RWPE2 (cell line): ENCODE measurements around the gene GSG1L2.
"Not testable (repeated sequence)": the region's sequence is repeated elsewhere in the genome, so short reads cannot be mapped to it uniquely, and the experiment has no call there.

Experiments used
- ATAC-seq: fragments of 200-7000 bp; cut with Tn5 transposase; 3 replicates; pipeline ENCODE4 v1.9.1; 2021; ENCODE audit warnings: low read depth
- DNase-seq: peaks from one replicate; pipeline ENCODE4 v3.0.0-alpha.2; 2020; ENCODE audit warnings: low spot score
- H3K27ac ChIP-seq: fragments of 450-650 bp; 2 replicates; pipeline ENCODE4 v1.5.1; 2017; ENCODE audit warnings: mild to moderate bottlenecking; ENCODE audit not compliant: poor library complexity, severe bottlenecking
- H3K27me3 ChIP-seq: fragments of 250-450 bp; sonication (Bioruptor Pico); 2 replicates; pipeline ENCODE4 v1.5.1; 2021; ENCODE audit warnings: mild to moderate bottlenecking, moderate library complexity; ENCODE audit not compliant: insufficient read depth, poor library complexity, severe bottlenecking
- H3K36me3 ChIP-seq: fragments of 250-450 bp; sonication (Bioruptor Pico); 2 replicates; pipeline ENCODE4 v1.5.1; 2020; ENCODE audit warnings: low read depth, mild to moderate bottlenecking, moderate library complexity
- H3K4me1 ChIP-seq: fragments of 250-450 bp; sonication (Bioruptor Pico); 2 replicates; pipeline ENCODE4 v1.5.1; 2021; ENCODE audit warnings: mild to moderate bottlenecking, moderate library complexity; ENCODE audit not compliant: insufficient read depth, poor library complexity, severe bottlenecking
- H3K4me3 ChIP-seq: fragments of 250-450 bp; sonication (Bioruptor Pico); 2 replicates; pipeline ENCODE4 v1.5.1; 2021; ENCODE audit warnings: mild to moderate bottlenecking, moderate library complexity; ENCODE audit not compliant: severe bottlenecking
- H3K9me3 ChIP-seq: fragments of 250-450 bp; sonication (Bioruptor Pico); 2 replicates; pipeline ENCODE4 v1.5.1; 2021; ENCODE audit warnings: mild to moderate bottlenecking, moderate library complexity; ENCODE audit not compliant: severe bottlenecking
- CTCF ChIP-seq: fragments of 450-650 bp; IDR thresholded peaks from one replicate; pipeline ENCODE4 v1.5.1; 2017; ENCODE audit warnings: mild to moderate bottlenecking, moderate library complexity; ENCODE audit not compliant: poor library complexity, severe bottlenecking

The GSG1L2 gene

GRCh38 chr17:9790316-9790715, 31.6 kb downstream of the GSG1L2 start:
- Histone ChIP-seq H3K27me3 (no peaks in the 10 kb centered on the region), H3K4me3 (no peak overlapping the region), H3K27ac (no peak overlapping the region), H3K4me1 (peaks cover 13% of the 10 kb centered on the region), H3K9me3 (no peaks in the 10 kb centered on the region), H3K36me3 (no peaks in the 10 kb centered on the region)
- no peak for DNase-seq
- no peak for TF ChIP-seq CTCF
- ATAC-seq, result no peak

- ATAC-seq, result no peak
- H3K27ac ChIP-seq, result no peak overlapping the region
- no peaks in the 10 kb centered on the region for H3K36me3 ChIP-seq
- H3K27me3 ChIP-seq, result no peaks in the 10 kb centered on the region
- H3K4me1 ChIP-seq, result peaks cover 13% of the 10 kb centered on the region
- H3K4me3 ChIP-seq, result no peak overlapping the region
- no peak for TF ChIP-seq CTCF
- no peak for DNase-seq
- no peaks in the 10 kb centered on the region for H3K9me3 ChIP-seq
These were observed 33.3 kb downstream of the GSG1L2 start for GRCh38 chr17:9788601-9789000.

GRCh38 chr17:9784544-9784943, 37.3 kb downstream of the GSG1L2 start:
- ATAC-seq, result no peak
- no peak overlapping the region for H3K27ac ChIP-seq
- H3K9me3 ChIP-seq, result no peaks in the 10 kb centered on the region

GRCh38 chr17:9783465-9783864, 38.4 kb downstream of the GSG1L2 start:
- not testable (repeated sequence) for H3K27me3 ChIP-seq, H3K9me3 ChIP-seq, DNase-seq, H3K4me1 ChIP-seq, H3K27ac ChIP-seq, H3K4me3 ChIP-seq, ATAC-seq, H3K36me3 ChIP-seq

More at GRCh38 chr17:9784544-9784943, 37.3 kb downstream of the GSG1L2 start:
- Histone ChIP-seq H3K27me3 (no peaks in the 10 kb centered on the region), H3K4me3 (no peak overlapping the region), H3K36me3 (no peaks in the 10 kb centered on the region), H3K4me1 (no peaks in the 10 kb centered on the region)
- no peak for TF ChIP-seq CTCF
- DNase-seq, result no peak

GRCh38 chr17:9783050-9783449, 38.8 kb downstream of the GSG1L2 start:
- H3K4me3 ChIP-seq, result no peak overlapping the region
- H3K27ac ChIP-seq, result no peak overlapping the region
- ATAC-seq (no peak), DNase-seq (no peak)
- no peaks in the 10 kb centered on the region for H3K9me3 ChIP-seq
- H3K36me3 ChIP-seq, result no peaks in the 10 kb centered on the region
- no peak for TF ChIP-seq CTCF
- H3K4me1 ChIP-seq, result no peaks in the 10 kb centered on the region
- no peaks in the 10 kb centered on the region for H3K27me3 ChIP-seq

GRCh38 chr17:9780552-9780951, 41.3 kb downstream of the GSG1L2 start:
- no peak for TF ChIP-seq CTCF
- Histone ChIP-seq H3K4me3 (no peak overlapping the region), H3K36me3 (no peaks in the 10 kb centered on the region), H3K27ac (no peak overlapping the region), H3K4me1 (no peaks in the 10 kb centered on the region), H3K9me3 (no peaks in the 10 kb centered on the region), H3K27me3 (no peaks in the 10 kb centered on the region)
- no peak for ATAC-seq
- no peak for DNase-seq
